Measurements from ENCODE around the gene PHAF1. TPM values are rescaled to one million over a fixed set of nuclear protein-coding genes. Genes with fewer than 3 reads are reported as not detected.

Gene PHAF1
- total and polyA plus RNA-seq, 2 of the 13 experiments (the other 11 are each of a cell fraction or from before 2014, with no cell fraction given) = 48.3 to 174 TPM

- TF ChIP-seq REST (IDR thresholded peaks at IDR 0.05; ENCODE audit: borderline replicate concordance in 1 of 2, low read depth in 1 of 2, low read length in 2 of 2) (peak in 1 of 2 experiments; percentile 99; a peak in 2 of 4 replicates), ZNF253 (CRISPR knock-in tag; IDR thresholded peaks at IDR 0.05; ENCODE audit: borderline replicate concordance) (no peak), GZF1 (CRISPR knock-in tag; IDR thresholded peaks at IDR 0.05) (peak; percentile 91; the same call in 1 of the 2 replicates), SMAD3 (CRISPR knock-in tag; IDR thresholded peaks at IDR 0.05) (peak; percentile 88; the same call in 1 of the 2 replicates), NR3C1 (CRISPR knock-in tag; IDR thresholded peaks at IDR 0.05) (no peak), ZNF660 (CRISPR knock-in tag; IDR thresholded peaks at IDR 0.05; ENCODE audit: borderline replicate concordance, low read depth) (no peak), NFYB (CRISPR knock-in tag; IDR thresholded peaks at IDR 0.05) (peak; percentile 41; the same call in 1 of the 2 replicates), HINFP (CRISPR knock-in tag; IDR thresholded peaks at IDR 0.05; ENCODE audit: low read depth) (no peak; the same call in 1 of the 2 replicates), SATB2 (CRISPR knock-in tag; IDR thresholded peaks at IDR 0.05) (peak; percentile 68; the same call in 1 of the 2 replicates), AKNA (CRISPR knock-in tag; IDR thresholded peaks at IDR 0.05; ENCODE audit: borderline replicate concordance) (peak; percentile 88), REPIN1 (CRISPR knock-in tag; IDR thresholded peaks at IDR 0.05; ENCODE audit: borderline replicate concordance, low read depth) (peak; percentile 90; the same call in 1 of the 2 replicates), NFATC3 (CRISPR knock-in tag; IDR thresholded peaks at IDR 0.05) (no peak), PPARG (CRISPR knock-in tag; conservative IDR thresholded peaks at IDR 0.05) (peak; percentile 88), POGK (CRISPR knock-in tag; conservative IDR thresholded peaks at IDR 0.05) (peak; percentile 98), ZSCAN21 (CRISPR knock-in tag; IDR thresholded peaks at IDR 0.05; ENCODE audit: borderline replicate concordance) (no peak; the same call in 1 of the 2 replicates), NBN (conservative IDR thresholded peaks at IDR 0.05) (no peak), KDM1A (CRISPR knock-in tag; IDR thresholded peaks at IDR 0.05) (peak; percentile 58; the same call in 1 of the 2 replicates)
Observed at GRCh38 chr16:67184995-67185650, 75.4 kb downstream of the PHAF1 start (continued).

Data from HepG2 (cell line).